ENCODE measurements around the gene ZNF610. TPM values are rescaled to one million over a fixed set of nuclear protein-coding genes. Genes with fewer than 3 reads are reported as not detected.

The ZNF610 gene
- total RNA-seq, 1 donor from 2014 or later: not detected

DNA sequence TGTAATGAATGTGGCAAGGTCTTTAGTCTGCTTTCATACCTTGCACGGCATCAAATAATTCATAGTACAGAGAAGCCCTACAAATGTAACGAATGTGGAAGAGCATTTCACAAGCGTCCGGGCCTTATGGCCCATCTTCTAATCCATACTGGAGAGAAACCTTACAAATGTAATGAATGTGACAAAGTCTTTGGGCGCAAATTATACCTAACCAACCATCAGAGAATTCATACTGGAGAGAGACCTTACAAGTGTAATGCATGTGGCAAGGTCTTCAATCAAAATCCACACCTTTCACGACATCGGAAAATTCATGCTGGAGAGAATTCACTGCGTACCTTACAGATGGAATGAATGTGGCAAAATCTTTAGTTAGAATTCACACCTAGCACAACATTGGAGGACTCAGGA is 30.4 kb downstream of the ZNF610 start:
- H3K4me1 ChIP-seq: peaks cover 0 to 4% of the 10 kb centered on the region in 2 donors
- no peak overlapping the region for H3K4me3 ChIP-seq
- DNase-seq (ENCODE audit: low spot score in 2 of 2): no peak
- intact Hi-C loops (cut with DNase I): no loop called here
- TF ChIP-seq, protein P1, sequence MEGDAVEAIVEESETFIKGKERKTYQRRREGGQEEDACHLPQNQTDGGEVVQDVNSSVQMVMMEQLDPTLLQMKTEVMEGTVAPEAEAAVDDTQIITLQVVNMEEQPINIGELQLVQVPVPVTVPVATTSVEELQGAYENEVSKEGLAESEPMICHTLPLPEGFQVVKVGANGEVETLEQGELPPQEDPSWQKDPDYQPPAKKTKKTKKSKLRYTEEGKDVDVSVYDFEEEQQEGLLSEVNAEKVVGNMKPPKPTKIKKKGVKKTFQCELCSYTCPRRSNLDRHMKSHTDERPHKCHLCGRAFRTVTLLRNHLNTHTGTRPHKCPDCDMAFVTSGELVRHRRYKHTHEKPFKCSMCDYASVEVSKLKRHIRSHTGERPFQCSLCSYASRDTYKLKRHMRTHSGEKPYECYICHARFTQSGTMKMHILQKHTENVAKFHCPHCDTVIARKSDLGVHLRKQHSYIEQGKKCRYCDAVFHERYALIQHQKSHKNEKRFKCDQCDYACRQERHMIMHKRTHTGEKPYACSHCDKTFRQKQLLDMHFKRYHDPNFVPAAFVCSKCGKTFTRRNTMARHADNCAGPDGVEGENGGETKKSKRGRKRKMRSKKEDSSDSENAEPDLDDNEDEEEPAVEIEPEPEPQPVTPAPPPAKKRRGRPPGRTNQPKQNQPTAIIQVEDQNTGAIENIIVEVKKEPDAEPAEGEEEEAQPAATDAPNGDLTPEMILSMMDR (IDR thresholded peaks at IDR 0.05): no peak
- no peak overlapping the region for H3K27ac ChIP-seq
- H3K9me3 ChIP-seq: peaks cover 44 to 82% of the 10 kb centered on the region in 2 donors
- no peaks in the 10 kb centered on the region for H3K27me3 ChIP-seq
- peaks cover 12 to 36% of the 10 kb centered on the region in 2 donors for H3K36me3 ChIP-seq

DNA sequence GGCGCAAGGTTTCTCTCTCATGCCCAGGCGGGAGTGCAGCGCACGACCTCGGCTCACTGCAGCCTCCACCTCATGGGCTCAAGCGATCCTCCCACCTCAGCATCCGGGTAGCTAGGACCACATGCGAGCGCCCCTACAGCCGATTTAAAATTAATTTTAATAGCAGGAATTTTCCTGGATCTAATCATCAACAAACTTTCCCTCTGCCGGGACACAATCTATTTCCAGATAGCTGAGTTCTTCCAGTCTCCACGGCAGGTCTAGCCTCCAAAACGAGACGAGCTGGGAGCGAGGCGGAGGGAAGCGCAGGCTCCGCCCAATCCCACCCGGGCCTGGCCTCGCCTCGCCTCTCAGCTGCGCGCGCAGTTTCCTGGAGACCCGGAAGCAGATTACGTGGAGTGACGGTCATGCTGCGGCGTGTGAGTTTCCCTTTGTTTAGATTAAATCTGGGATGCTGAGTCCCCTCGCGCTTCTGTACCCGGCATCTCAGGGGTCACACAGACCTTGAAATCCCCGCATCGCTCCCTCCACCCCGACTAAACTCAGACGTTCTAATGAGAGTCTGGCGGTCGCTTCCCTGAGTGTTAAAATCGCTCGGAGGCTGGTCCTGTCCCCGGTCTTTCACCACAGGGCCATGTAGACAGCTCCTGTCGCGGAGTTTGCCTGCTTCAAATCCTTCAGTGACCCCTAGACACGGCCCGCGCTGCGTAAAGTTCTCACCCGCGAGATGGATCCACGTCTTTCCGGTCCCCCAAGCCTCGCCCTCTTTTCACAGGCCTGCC is 33.7 kb downstream of the ZNF610 start, which contains the start of gene ZNF880:
Gene ZNF880 (plus strand): TSS at position 365 of the 782 bp plus-strand sequence. CDS start 43 bp downstream, at position 408.
- Histone ChIP-seq H3K36me3 (peaks cover 24 to 42% of the 10 kb centered on the region in 2 donors), H3K9me3 (peaks cover 25 to 66% of the 10 kb centered on the region in 2 donors), H3K4me1 (peaks cover 0 to 4% of the 10 kb centered on the region in 2 donors), H3K27ac (peak within 1 kb of the TSS; percentile 97 to 100), H3K27me3 (no peaks in the 10 kb centered on the region), H3K4me3 (peak within 1 kb of the TSS; percentile 78 to 94)
- intact Hi-C loops (cut with DNase I): loop anchor here (1.0 to 2.0 kb wide), 2 partner anchors 33 to 158 kb away; partner anchors contain the start of genes ZNF610 and ZNF808
- DNase-seq (ENCODE audit: low spot score in 2 of 2): peak; percentile 55 to 95
- TF ChIP-seq, protein P1 (IDR thresholded peaks at IDR 0.05): peak in 2 of 3 experiments; percentile 7 to 13

DNA sequence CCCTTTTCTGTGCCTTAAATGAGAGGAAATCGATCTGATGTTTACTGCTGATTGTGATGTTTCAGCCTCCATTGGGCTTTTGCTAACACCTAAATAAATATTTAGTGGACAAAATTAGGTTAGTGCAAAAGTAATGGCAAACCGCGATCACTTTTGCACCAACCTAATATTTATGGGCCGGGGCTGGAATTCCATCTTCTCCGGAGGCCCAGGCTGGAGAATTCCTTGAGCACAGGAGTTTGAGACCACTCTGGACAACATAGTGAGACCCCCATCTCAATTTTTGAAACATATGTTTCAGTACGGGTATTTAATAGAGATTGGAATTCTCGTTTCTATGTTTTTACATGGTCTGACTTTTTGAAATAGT is 34.3 kb downstream of the ZNF610 start:
- Histone ChIP-seq H3K27me3 (no peaks in the 10 kb centered on the region), H3K4me1 (peaks cover 0 to 4% of the 10 kb centered on the region in 2 donors), H3K4me3 (peak overlapping the region; percentile 78 to 94), H3K9me3 (peaks cover 19 to 65% of the 10 kb centered on the region in 2 donors), H3K27ac (peak overlapping the region; percentile 97 to 100), H3K36me3 (peaks cover 30 to 46% of the 10 kb centered on the region in 2 donors)
- TF ChIP-seq, protein P1 (IDR thresholded peaks at IDR 0.05): no peak
- DNase-seq (ENCODE audit: low spot score in 2 of 2): no peak
- intact Hi-C loops (cut with DNase I): no loop called here

DNA sequence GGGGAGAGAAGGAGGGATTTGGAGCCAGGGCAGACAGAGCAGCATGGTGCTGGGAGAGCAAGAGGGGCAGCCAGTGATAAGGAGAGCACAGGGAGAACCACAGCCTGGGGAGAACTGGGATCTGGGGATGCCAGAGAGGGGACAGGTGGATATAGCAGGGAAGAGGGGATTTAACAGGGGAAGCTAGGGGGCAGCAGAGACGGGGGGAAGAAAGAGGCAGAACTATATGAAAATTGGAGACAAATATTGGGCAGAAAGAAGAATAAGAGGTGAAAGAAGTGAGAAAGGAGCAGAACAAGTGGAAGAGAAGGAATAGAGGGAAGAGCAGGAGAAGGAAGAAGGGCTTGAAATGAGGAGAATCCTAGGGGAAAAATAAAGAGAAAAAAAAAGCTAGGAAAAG is 55.1 kb downstream of the ZNF610 start:
- DNase-seq (ENCODE audit: low spot score in 2 of 2): no peak
- Histone ChIP-seq H3K9me3 (peaks cover 55 to 96% of the 10 kb centered on the region in 2 donors), H3K4me1 (no peaks in the 10 kb centered on the region), H3K27ac (no peak overlapping the region), H3K27me3 (no peaks in the 10 kb centered on the region), H3K4me3 (no peak overlapping the region), H3K36me3 (peaks cover 25 to 62% of the 10 kb centered on the region in 2 donors)
- TF ChIP-seq, protein P1 (IDR thresholded peaks at IDR 0.05): no peak
- intact Hi-C loops (cut with DNase I): loop anchor here (10.0 kb wide), 1 partner anchor 344 kb away; the partner anchor contains the start of gene ZNF611

DNA sequence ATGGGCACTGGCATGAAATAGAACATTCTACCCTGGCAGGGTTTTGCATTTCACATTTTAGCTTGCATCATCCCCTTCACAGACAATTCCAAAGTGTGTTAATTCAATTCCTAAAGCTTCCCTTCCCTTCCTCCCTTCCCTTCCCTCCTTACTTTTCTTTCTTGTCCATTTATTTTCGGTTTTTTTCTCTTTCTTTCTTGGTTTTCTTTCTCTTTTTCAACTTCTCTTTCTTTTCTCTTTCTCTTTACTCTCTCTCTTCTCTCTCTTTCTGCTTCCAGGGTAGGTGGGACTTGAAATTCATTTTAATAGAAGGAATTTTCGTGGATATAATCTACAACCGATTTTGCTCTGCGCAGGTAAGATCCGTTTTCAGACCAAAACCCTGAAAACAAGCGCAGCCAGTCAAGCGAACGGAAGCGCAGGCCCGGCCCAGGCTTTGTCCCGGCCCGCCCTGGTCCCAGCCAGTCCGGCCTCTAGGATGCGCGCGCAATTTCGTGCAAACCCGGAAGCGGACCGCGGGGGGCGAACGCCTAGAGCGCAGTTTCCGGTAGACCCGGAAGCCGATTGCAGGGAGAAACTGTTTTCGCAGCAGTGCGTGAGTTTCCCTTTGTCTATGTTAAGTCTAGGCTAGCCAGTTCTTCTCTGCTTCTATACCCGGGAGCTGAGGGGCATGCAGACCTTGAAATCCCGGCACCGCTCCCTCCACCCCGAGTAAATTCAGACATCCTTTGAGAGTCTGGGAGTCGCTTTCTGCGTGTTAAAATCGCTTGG is 61.5 kb downstream of the ZNF610 start, which contains the start of gene ZNF528:
Gene ZNF528 (plus strand): TSS at position 540 of the 771 bp plus-strand sequence. CDS start 4,165 bp downstream, outside the sequence.
- peaks cover 9 to 40% of the 10 kb centered on the region in 2 donors for H3K9me3 ChIP-seq
- H3K27ac ChIP-seq: peak within 1 kb of the TSS; percentile 64 to 84
- peaks cover 7 to 15% of the 10 kb centered on the region in 2 donors for H3K4me1 ChIP-seq
- intact Hi-C loops (cut with DNase I): loop anchor here (2.0 to 10.0 kb wide), 2 partner anchors 137 to 337 kb away; partner anchors contain the start of gene ZNF611
- H3K4me3 ChIP-seq: peak within 1 kb of the TSS; percentile 79 to 90
- H3K27me3 ChIP-seq: no peaks in the 10 kb centered on the region
- peak; percentile 72 to 97 for DNase-seq (ENCODE audit: low spot score in 2 of 2)
- peaks cover 28 to 50% of the 10 kb centered on the region in 2 donors for H3K36me3 ChIP-seq
- TF ChIP-seq, protein P1 (IDR thresholded peaks at IDR 0.05): no peak

Data from ascending aorta (tissue), 2 donors.